ENCODE data around the gene FLG2.
"Not testable (repeated sequence)": the region's sequence is repeated elsewhere in the genome, so short reads cannot be mapped to it uniquely, and the experiment has no call there.

Gene FLG2

GRCh38 chr1:152356736-152357135 lies 3.1 kb downstream of the FLG2 start:
- H3K27ac ChIP-seq (ENCODE audit: low read length): no peak overlapping the region
- no peak overlapping the region for H3K4me3 ChIP-seq (ENCODE audit: low read length)
- no peaks in the 10 kb centered on the region for H3K36me3 ChIP-seq (ENCODE audit: control insufficient read depth, low read depth, low read length)
- no peaks in the 10 kb centered on the region for H3K4me1 ChIP-seq (ENCODE audit: control insufficient read depth, low read depth, low read length)
- peaks cover 75% of the 10 kb centered on the region for H3K9me3 ChIP-seq (ENCODE audit: control insufficient read depth, low read depth, low read length)
- no peaks in the 10 kb centered on the region for H3K27me3 ChIP-seq (ENCODE audit: control insufficient read depth, insufficient read depth, low read length)
- no peak overlapping the region for H3K9ac ChIP-seq (ENCODE audit: low read length)

- no peak overlapping the region for H3K4me3 ChIP-seq (ENCODE audit: low read length)
- no peaks in the 10 kb centered on the region for H3K27me3 ChIP-seq (ENCODE audit: control insufficient read depth, insufficient read depth, low read length)
- H3K9ac ChIP-seq (ENCODE audit: low read length): no peak overlapping the region
- peaks cover 88% of the 10 kb centered on the region for H3K9me3 ChIP-seq (ENCODE audit: control insufficient read depth, low read depth, low read length)
- no peak overlapping the region for H3K27ac ChIP-seq (ENCODE audit: low read length)
- no peaks in the 10 kb centered on the region for H3K4me1 ChIP-seq (ENCODE audit: control insufficient read depth, low read depth, low read length)
- no peaks in the 10 kb centered on the region for H3K36me3 ChIP-seq (ENCODE audit: control insufficient read depth, low read depth, low read length)
Observed at GRCh38 chr1:152349611-152350010, 10.2 kb downstream of the FLG2 start.

- H3K27me3 ChIP-seq (ENCODE audit: control insufficient read depth, insufficient read depth, low read length): no peaks in the 10 kb centered on the region
- H3K9me3 ChIP-seq (ENCODE audit: control insufficient read depth, low read depth, low read length): peaks cover 87% of the 10 kb centered on the region
- H3K27ac ChIP-seq (ENCODE audit: low read length): no peak overlapping the region
- no peaks in the 10 kb centered on the region for H3K4me1 ChIP-seq (ENCODE audit: control insufficient read depth, low read depth, low read length)
- H3K36me3 ChIP-seq (ENCODE audit: control insufficient read depth, low read depth, low read length): no peaks in the 10 kb centered on the region
- H3K4me3 ChIP-seq (ENCODE audit: low read length): no peak overlapping the region
- no peak overlapping the region for H3K9ac ChIP-seq (ENCODE audit: low read length)
Observed at GRCh38 chr1:152348447-152348846, 11.4 kb downstream of the FLG2 start.

GRCh38 chr1:152347116-152347728 lies 12.6 kb downstream of the FLG2 start:
- Histone ChIP-seq H3K9me3 (ENCODE audit: control insufficient read depth, low read depth, low read length) (peaks cover 89% of the 10 kb centered on the region), H3K27ac (ENCODE audit: low read length) (no peak overlapping the region), H3K9ac (ENCODE audit: low read length) (no peak overlapping the region), H3K4me3 (ENCODE audit: low read length) (no peak overlapping the region), H3K36me3 (ENCODE audit: control insufficient read depth, low read depth, low read length) (no peaks in the 10 kb centered on the region), H3K27me3 (ENCODE audit: control insufficient read depth, insufficient read depth, low read length) (no peaks in the 10 kb centered on the region), H3K4me1 (ENCODE audit: control insufficient read depth, low read depth, low read length) (no peaks in the 10 kb centered on the region)

GRCh38 chr1:152344438-152344837 lies 15.4 kb downstream of the FLG2 start:
- no peak overlapping the region for H3K9ac ChIP-seq (ENCODE audit: low read length)
- H3K27me3 ChIP-seq (ENCODE audit: control insufficient read depth, insufficient read depth, low read length): no peaks in the 10 kb centered on the region
- no peak overlapping the region for H3K4me3 ChIP-seq (ENCODE audit: low read length)
- H3K27ac ChIP-seq (ENCODE audit: low read length): no peak overlapping the region
- no peaks in the 10 kb centered on the region for H3K36me3 ChIP-seq (ENCODE audit: control insufficient read depth, low read depth, low read length)
- H3K4me1 ChIP-seq (ENCODE audit: control insufficient read depth, low read depth, low read length): no peaks in the 10 kb centered on the region
- peaks cover 84% of the 10 kb centered on the region for H3K9me3 ChIP-seq (ENCODE audit: control insufficient read depth, low read depth, low read length)

- Histone ChIP-seq H3K27me3 (ENCODE audit: control insufficient read depth, insufficient read depth, low read length) (no peaks in the 10 kb centered on the region), H3K4me1 (ENCODE audit: control insufficient read depth, low read depth, low read length) (no peaks in the 10 kb centered on the region), H3K9ac (ENCODE audit: low read length) (no peak overlapping the region), H3K27ac (ENCODE audit: low read length) (no peak overlapping the region), H3K36me3 (ENCODE audit: control insufficient read depth, low read depth, low read length) (no peaks in the 10 kb centered on the region), H3K9me3 (ENCODE audit: control insufficient read depth, low read depth, low read length) (peaks cover 77% of the 10 kb centered on the region), H3K4me3 (ENCODE audit: low read length) (no peak overlapping the region)
Observed at GRCh38 chr1:152343006-152343405, 16.8 kb downstream of the FLG2 start.

GRCh38 chr1:152335399-152335798 lies 24.4 kb downstream of the FLG2 start:
- no peaks in the 10 kb centered on the region for H3K27me3 ChIP-seq (ENCODE audit: control insufficient read depth, insufficient read depth, low read length)
- no peaks in the 10 kb centered on the region for H3K4me1 ChIP-seq (ENCODE audit: control insufficient read depth, low read depth, low read length)
- no peak overlapping the region for H3K27ac ChIP-seq (ENCODE audit: low read length)
- H3K4me3 ChIP-seq (ENCODE audit: low read length): no peak overlapping the region
- H3K9ac ChIP-seq (ENCODE audit: low read length): no peak overlapping the region
- H3K36me3 ChIP-seq (ENCODE audit: control insufficient read depth, low read depth, low read length): no peaks in the 10 kb centered on the region
- H3K9me3 ChIP-seq (ENCODE audit: control insufficient read depth, low read depth, low read length): peaks cover 84% of the 10 kb centered on the region

GRCh38 chr1:152328801-152329391 lies 30.9 kb downstream of the FLG2 start:
- no peak overlapping the region for H3K4me3 ChIP-seq (ENCODE audit: low read length)
- H3K9ac ChIP-seq (ENCODE audit: low read length): no peak overlapping the region
- no peaks in the 10 kb centered on the region for H3K4me1 ChIP-seq (ENCODE audit: control insufficient read depth, low read depth, low read length)
- no peaks in the 10 kb centered on the region for H3K36me3 ChIP-seq (ENCODE audit: control insufficient read depth, low read depth, low read length)
- no peaks in the 10 kb centered on the region for H3K27me3 ChIP-seq (ENCODE audit: control insufficient read depth, insufficient read depth, low read length)
- no peak overlapping the region for H3K27ac ChIP-seq (ENCODE audit: low read length)
- peaks cover 88% of the 10 kb centered on the region for H3K9me3 ChIP-seq (ENCODE audit: control insufficient read depth, low read depth, low read length)

GRCh38 chr1:152325111-152325510 lies 34.7 kb downstream of the FLG2 start, which contains the start of gene FLG:
FLG (minus strand) TSS chr1:152325239; CDS start chr1:152315456, 9,783 bp downstream.
- no peaks in the 10 kb centered on the region for H3K36me3 ChIP-seq (ENCODE audit: control insufficient read depth, low read depth, low read length)
- H3K27me3 ChIP-seq (ENCODE audit: control insufficient read depth, insufficient read depth, low read length): no peaks in the 10 kb centered on the region
- no peak within 1 kb of the TSS for H3K4me3 ChIP-seq (ENCODE audit: low read length)
- H3K9ac ChIP-seq (ENCODE audit: low read length): no peak within 1 kb of the TSS
- H3K4me1 ChIP-seq (ENCODE audit: control insufficient read depth, low read depth, low read length): no peaks in the 10 kb centered on the region
- no peak within 1 kb of the TSS for H3K27ac ChIP-seq (ENCODE audit: low read length)
- H3K9me3 ChIP-seq (ENCODE audit: control insufficient read depth, low read depth, low read length): peaks cover 63% of the 10 kb centered on the region

- Histone ChIP-seq H3K9ac (ENCODE audit: low read length) (no peak overlapping the region), H3K27me3 (ENCODE audit: control insufficient read depth, insufficient read depth, low read length) (no peaks in the 10 kb centered on the region), H3K27ac (ENCODE audit: low read length) (no peak overlapping the region), H3K9me3 (ENCODE audit: control insufficient read depth, low read depth, low read length) (peaks cover 76% of the 10 kb centered on the region), H3K36me3 (ENCODE audit: control insufficient read depth, low read depth, low read length) (no peaks in the 10 kb centered on the region), H3K4me3 (ENCODE audit: low read length) (no peak overlapping the region), H3K4me1 (ENCODE audit: control insufficient read depth, low read depth, low read length) (no peaks in the 10 kb centered on the region)
Observed at GRCh38 chr1:152313970-152314369, 45.8 kb downstream of the FLG2 start.

- Histone ChIP-seq H3K9ac (ENCODE audit: low read length) (no peak overlapping the region), H3K4me3 (ENCODE audit: low read length) (no peak overlapping the region), H3K27ac (ENCODE audit: low read length) (no peak overlapping the region), H3K27me3 (ENCODE audit: control insufficient read depth, insufficient read depth, low read length) (no peaks in the 10 kb centered on the region), H3K36me3 (ENCODE audit: control insufficient read depth, low read depth, low read length) (no peaks in the 10 kb centered on the region), H3K9me3 (ENCODE audit: control insufficient read depth, low read depth, low read length) (peaks cover 73% of the 10 kb centered on the region), H3K4me1 (ENCODE audit: control insufficient read depth, low read depth, low read length) (no peaks in the 10 kb centered on the region)
Observed at GRCh38 chr1:152313319-152313801, 46.4 kb downstream of the FLG2 start.

- H3K4me3 ChIP-seq (ENCODE audit: low read length); H3K27ac ChIP-seq (ENCODE audit: low read length); H3K4me1 ChIP-seq (ENCODE audit: control insufficient read depth, low read depth, low read length); H3K36me3 ChIP-seq (ENCODE audit: control insufficient read depth, low read depth, low read length); H3K9ac ChIP-seq (ENCODE audit: low read length); H3K27me3 ChIP-seq (ENCODE audit: control insufficient read depth, insufficient read depth, low read length): not testable (repeated sequence)
- peaks cover 72% of the 10 kb centered on the region for H3K9me3 ChIP-seq (ENCODE audit: control insufficient read depth, low read depth, low read length)
Observed at GRCh38 chr1:152312169-152312568, 47.6 kb downstream of the FLG2 start.

All from iPS-18a (cell line).